ENCODE results near the gene DIMT1.

DNA sequence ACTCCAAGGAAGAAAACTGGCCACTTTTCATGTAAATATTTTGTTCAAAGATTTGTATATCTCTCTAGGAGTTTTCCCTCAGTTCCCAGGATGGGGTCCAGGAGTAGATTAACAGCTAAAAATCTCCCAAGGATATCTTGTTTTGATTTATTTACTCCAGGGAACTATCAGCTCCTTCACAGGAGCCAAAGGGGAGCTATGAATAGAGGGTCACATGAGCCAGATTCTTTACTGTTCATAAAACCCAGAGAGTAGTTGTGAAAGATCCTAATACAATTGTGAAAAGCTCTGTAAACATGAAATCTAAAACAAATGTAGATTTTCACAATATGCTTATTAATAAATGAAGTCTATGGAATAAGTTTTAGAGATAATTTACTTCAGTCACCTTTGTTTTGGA is 16.9 kb downstream of the DIMT1 start:
- TF ChIP-seq CTCF (conservative IDR thresholded peaks at IDR 0.05) = no peak
- no peak for TF ChIP-seq EZH2 (IDR thresholded peaks at IDR 0.05; ENCODE audit: low read depth)
